ENCODE measurements around the gene SRRM3.

GRCh38 chr7:76206633-76207032 is 4.9 kb downstream of the SRRM3 start:
- TF ChIP-seq POLR2AphosphoS5 (IDR thresholded peaks at IDR 0.05; ENCODE audit: low read depth, low read length) = no peak
- TF ChIP-seq SPI1 (IDR thresholded peaks at IDR 0.05; ENCODE audit: low read depth, low read length) = no peak
- TF ChIP-seq POLR2A (IDR thresholded peaks at IDR 0.05; ENCODE audit: low read depth, low read length) = no peak
- no peak for TF ChIP-seq TAF1 (IDR thresholded peaks at IDR 0.05; ENCODE audit: low read depth, low read length)
- no peak for TF ChIP-seq PAX5 (IDR thresholded peaks at IDR 0.05; ENCODE audit: insufficient read depth, low read length, severe bottlenecking)
- TF ChIP-seq POU2F2 (IDR thresholded peaks at IDR 0.05; ENCODE audit: low read depth, low read length) = no peak

All from GM12891 (cell line).